ENCODE measurements around the gene DNM1. TPM values are rescaled to one million over a fixed set of nuclear protein-coding genes. Genes with fewer than 3 reads are reported as not detected.

The DNM1 gene
- total RNA-seq, 1 donor: 3.6 TPM

DNA sequence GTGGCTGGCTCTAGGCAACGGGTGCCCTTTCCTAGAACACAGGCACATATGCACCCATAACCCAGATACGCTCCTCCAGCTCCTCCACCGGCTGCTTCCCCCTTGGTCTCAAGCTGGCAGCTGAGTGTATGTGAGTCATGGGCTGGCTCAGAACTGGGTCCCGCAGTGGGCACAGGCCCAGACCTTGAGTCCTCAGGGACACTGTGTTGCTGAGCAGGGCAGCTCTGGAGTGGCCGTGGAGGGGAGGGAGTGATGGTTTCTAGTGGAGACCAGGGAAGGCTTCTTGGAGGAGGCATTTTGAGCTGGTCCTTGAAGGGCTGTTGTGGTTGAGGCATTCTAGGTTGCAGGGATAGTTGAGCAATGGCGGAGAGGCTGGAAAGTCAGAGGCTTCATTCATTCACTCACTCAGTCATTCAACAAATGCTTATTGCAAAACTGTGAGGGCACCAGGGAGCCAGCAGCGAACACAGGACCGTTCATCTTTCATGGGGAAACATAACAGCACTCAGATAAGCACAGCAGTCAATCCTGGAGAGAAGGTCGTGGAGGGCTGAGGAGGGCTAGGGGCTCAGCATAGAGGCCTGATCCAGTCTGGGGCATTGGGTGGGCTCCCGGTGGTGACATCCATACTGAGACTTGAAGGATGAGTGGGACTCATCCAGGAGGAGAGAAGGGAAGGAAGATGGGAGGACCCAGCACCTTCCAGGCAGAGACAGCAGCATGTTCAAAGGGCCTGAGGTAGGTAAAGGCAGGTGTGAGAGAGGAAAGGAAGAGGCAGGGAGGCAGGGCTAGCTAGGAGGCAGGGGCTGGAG is 40.8 kb upstream of the DNM1 start:
- H3K4me3 ChIP-seq (ENCODE audit: insufficient read depth, low read length): no peak overlapping the region
- H3K4me1 ChIP-seq (ENCODE audit: insufficient read depth, low read length): peaks cover 19% of the 10 kb centered on the region
- H3K36me3 ChIP-seq (ENCODE audit: insufficient read depth, low read length): peaks cover 27% of the 10 kb centered on the region
- H3K9me3 ChIP-seq (ENCODE audit: low read depth, low read length): no peaks in the 10 kb centered on the region
- H3K27me3 ChIP-seq (ENCODE audit: insufficient read depth, low read length): no peaks in the 10 kb centered on the region
- peak; percentile 96 for DNase-seq (ENCODE audit: insufficient read length, low spot score, missing footprints)
- peak overlapping the region; percentile 14 for H3K4me2 ChIP-seq (ENCODE audit: insufficient read depth, low read length)
- peaks cover 17% of the 10 kb centered on the region for H3K79me2 ChIP-seq (ENCODE audit: insufficient read depth, low read length)
- TF ChIP-seq, protein P1, sequence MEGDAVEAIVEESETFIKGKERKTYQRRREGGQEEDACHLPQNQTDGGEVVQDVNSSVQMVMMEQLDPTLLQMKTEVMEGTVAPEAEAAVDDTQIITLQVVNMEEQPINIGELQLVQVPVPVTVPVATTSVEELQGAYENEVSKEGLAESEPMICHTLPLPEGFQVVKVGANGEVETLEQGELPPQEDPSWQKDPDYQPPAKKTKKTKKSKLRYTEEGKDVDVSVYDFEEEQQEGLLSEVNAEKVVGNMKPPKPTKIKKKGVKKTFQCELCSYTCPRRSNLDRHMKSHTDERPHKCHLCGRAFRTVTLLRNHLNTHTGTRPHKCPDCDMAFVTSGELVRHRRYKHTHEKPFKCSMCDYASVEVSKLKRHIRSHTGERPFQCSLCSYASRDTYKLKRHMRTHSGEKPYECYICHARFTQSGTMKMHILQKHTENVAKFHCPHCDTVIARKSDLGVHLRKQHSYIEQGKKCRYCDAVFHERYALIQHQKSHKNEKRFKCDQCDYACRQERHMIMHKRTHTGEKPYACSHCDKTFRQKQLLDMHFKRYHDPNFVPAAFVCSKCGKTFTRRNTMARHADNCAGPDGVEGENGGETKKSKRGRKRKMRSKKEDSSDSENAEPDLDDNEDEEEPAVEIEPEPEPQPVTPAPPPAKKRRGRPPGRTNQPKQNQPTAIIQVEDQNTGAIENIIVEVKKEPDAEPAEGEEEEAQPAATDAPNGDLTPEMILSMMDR (IDR thresholded peaks at IDR 0.05; ENCODE audit: extremely low read depth, low read depth, low read length): no peak
- no peak overlapping the region for H2AFZ ChIP-seq (ENCODE audit: low read length)
- peaks cover 33% of the 10 kb centered on the region for H4K20me1 ChIP-seq (ENCODE audit: insufficient read depth, low read length)
- H3K27ac ChIP-seq (ENCODE audit: low read depth, low read length): no peak overlapping the region

DNA sequence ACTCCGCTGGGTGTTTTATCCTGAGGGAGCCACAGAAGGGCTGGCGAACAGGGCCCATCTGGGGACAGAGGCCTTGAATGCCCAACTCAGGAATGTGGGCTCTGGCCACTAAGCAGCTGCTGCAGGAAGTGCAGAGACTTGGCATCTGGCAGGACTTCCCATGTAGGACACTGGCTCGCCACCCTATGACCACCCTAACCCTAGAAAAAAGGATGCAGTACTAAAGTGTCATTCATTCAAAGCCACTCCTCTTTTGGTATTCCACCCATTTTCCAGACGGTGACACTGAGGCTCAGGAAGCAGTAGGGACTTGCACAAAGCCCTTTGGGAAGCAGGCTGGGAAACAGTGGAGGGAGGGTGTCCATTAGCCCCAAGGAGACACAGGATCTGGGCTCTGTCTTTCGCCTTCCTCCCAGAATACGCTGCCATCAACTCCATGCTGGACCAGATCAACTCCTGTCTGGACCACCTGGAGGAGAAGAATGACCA is 40.1 kb upstream of the DNM1 start:
- TF ChIP-seq, protein P1 (IDR thresholded peaks at IDR 0.05; ENCODE audit: extremely low read depth, low read depth, low read length): no peak
- peaks cover 33% of the 10 kb centered on the region for H4K20me1 ChIP-seq (ENCODE audit: insufficient read depth, low read length)
- DNase-seq (ENCODE audit: insufficient read length, low spot score, missing footprints): peak; percentile 62

DNA sequence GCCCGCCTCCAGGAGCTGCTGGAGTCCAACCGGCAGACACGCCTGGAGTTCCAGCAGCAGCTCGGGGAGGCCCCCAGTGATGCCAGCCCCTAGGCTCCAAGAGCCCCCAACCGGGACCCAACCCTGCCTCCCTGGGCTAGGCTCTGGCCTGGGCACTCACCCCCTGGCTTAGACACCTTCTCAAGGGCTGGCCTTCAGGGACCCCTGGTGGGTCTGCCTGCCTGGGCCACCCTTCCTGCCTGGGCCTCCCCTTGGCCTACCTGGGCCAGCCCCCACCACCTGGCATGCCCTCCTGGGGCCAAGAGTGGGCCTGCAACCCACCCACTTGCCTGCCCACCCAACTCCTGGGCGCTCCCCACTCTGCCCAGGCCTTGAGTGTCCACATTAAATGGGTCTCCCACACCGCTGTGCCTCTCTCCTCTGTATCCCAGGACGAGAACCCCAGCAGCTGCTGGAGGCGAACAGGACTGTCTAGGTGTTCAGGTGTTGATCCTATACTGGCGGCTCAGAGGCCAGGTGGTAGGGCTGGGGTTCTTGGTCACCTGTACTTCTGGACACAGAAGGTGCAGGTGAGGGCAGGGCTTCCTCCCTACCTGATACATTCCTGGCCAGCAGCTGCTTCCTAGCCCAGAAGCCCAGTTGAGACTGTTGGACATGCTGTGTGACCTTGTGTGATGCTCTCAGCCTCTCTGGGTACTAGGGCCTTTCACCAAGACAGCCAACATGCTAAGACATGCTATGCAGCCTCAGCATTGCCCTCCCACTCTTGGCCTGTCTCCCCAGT is 39.5 kb upstream of the DNM1 start:
- Histone ChIP-seq H3K9me3 (ENCODE audit: low read depth, low read length) (no peaks in the 10 kb centered on the region), H3K4me2 (ENCODE audit: insufficient read depth, low read length) (no peak overlapping the region), H4K20me1 (ENCODE audit: insufficient read depth, low read length) (peaks cover 33% of the 10 kb centered on the region), H3K4me1 (ENCODE audit: insufficient read depth, low read length) (peaks cover 22% of the 10 kb centered on the region), H3K27me3 (ENCODE audit: insufficient read depth, low read length) (no peaks in the 10 kb centered on the region), H3K36me3 (ENCODE audit: insufficient read depth, low read length) (peaks cover 38% of the 10 kb centered on the region), H2AFZ (ENCODE audit: low read length) (no peak overlapping the region), H3K27ac (ENCODE audit: low read depth, low read length) (no peak overlapping the region), H3K4me3 (ENCODE audit: insufficient read depth, low read length) (no peak overlapping the region), H3K79me2 (ENCODE audit: insufficient read depth, low read length) (peaks cover 19% of the 10 kb centered on the region)
- TF ChIP-seq, protein P1 (IDR thresholded peaks at IDR 0.05; ENCODE audit: extremely low read depth, low read depth, low read length): no peak
- DNase-seq (ENCODE audit: insufficient read length, low spot score, missing footprints): peak; percentile 65

More for the DNA sequence above, 40.1 kb upstream of the DNM1 start:
- H3K79me2 ChIP-seq (ENCODE audit: insufficient read depth, low read length): peaks cover 19% of the 10 kb centered on the region
- no peak overlapping the region for H2AFZ ChIP-seq (ENCODE audit: low read length)
- no peaks in the 10 kb centered on the region for H3K27me3 ChIP-seq (ENCODE audit: insufficient read depth, low read length)
- H3K36me3 ChIP-seq (ENCODE audit: insufficient read depth, low read length): peaks cover 33% of the 10 kb centered on the region
- H3K4me3 ChIP-seq (ENCODE audit: insufficient read depth, low read length): no peak overlapping the region
- H3K9me3 ChIP-seq (ENCODE audit: low read depth, low read length): no peaks in the 10 kb centered on the region
- peaks cover 19% of the 10 kb centered on the region for H3K4me1 ChIP-seq (ENCODE audit: insufficient read depth, low read length)
- no peak overlapping the region for H3K4me2 ChIP-seq (ENCODE audit: insufficient read depth, low read length)
- H3K27ac ChIP-seq (ENCODE audit: low read depth, low read length): no peak overlapping the region
